Lower leg skin (tissue), 4 donors: Measurements from ENCODE around the gene SLIT3. TPM values are rescaled to one million over a fixed set of nuclear protein-coding genes. Genes with fewer than 3 reads are reported as not detected.

Experiments used
- DNase-seq, 2 donors: peaks; one replicate each; pipeline ENCODE4 v3.0.0-alpha.2; 2019; ENCODE audit warnings: low spot score in 2 of 2
- H3K4me3 ChIP-seq: fragments of 200-600 bp; sonication (generic); 2 replicates; pipeline ENCODE4 v1.5.1; 2017; ENCODE audit warnings: mild to moderate bottlenecking, low read depth; ENCODE audit not compliant: poor library complexity, severe bottlenecking
- CTCF ChIP-seq, 3 donors: fragments of 450-650 bp; IDR thresholded peaks; one replicate each; pipeline ENCODE4 v1.5.1; 2016; ENCODE audit warnings: antibody characterized with exemption in 3 of 3, mild to moderate bottlenecking in 3 of 3, moderate library complexity in 2 of 3
- POLR2A ChIP-seq, 2 donors: fragments of 450-650 bp; IDR thresholded peaks; one replicate each; pipeline ENCODE4 v1.6.1; 2016 to 2017; ENCODE audit warnings: antibody characterized with exemption in 2 of 2, mild to moderate bottlenecking in 1 of 2, moderate library complexity in 1 of 2
- WGBS, 2 donors: methylation state at CpG; one replicate each; pipeline ENCODE4 v1.1.5; 2018; 5-methylcytosine and 5-hydroxymethylcytosine counted together
- intact Hi-C: fragments of 100-400 bp; cut with DNase I; formaldehyde crosslinking; loops from one replicate; pipeline ENCODE4 v1.15.0; 2023; ENCODE audit warnings: low total_unique reads
- total RNA-seq, 4 donors: library from RNA; depleted of rRNA; stranded (reverse); fragments of >200 nt; gene quantifications; one replicate each; pipeline ENCODE4 v1.1.0, GENCODE V29; 2016

The SLIT3 gene
- total RNA-seq, 4 donors from 2014 or later, result 12.4 to 66.0 (median 22.8) TPM

GRCh38 chr5:168899673-168900072, 401.3 kb downstream of the SLIT3 start:
- WGBS, 2 donors, result 87 to 89% methylated on average over 3 of the region's 3 CpGs
- TF ChIP-seq POLR2A (IDR thresholded peaks at IDR 0.05), result no peak
- no peak for TF ChIP-seq CTCF (IDR thresholded peaks at IDR 0.05)
- H3K4me3 ChIP-seq, result no peak overlapping the region
- intact Hi-C loops, result no loop called here
- DNase-seq, result no peak

GRCh38 chr5:168899264-168899663, 401.7 kb downstream of the SLIT3 start:
- DNase-seq, result no peak
- no peak overlapping the region for H3K4me3 ChIP-seq
- WGBS, 2 donors, result 82 to 90% methylated on average over 4 of the region's 4 CpGs
- intact Hi-C loops, result no loop called here
- TF ChIP-seq CTCF (IDR thresholded peaks at IDR 0.05) (no peak), POLR2A (IDR thresholded peaks at IDR 0.05) (no peak)

GRCh38 chr5:168898247-168898911, 402.6 kb downstream of the SLIT3 start:
- no peak overlapping the region for H3K4me3 ChIP-seq
- intact Hi-C loops, result no loop called here
- no peak for TF ChIP-seq POLR2A (IDR thresholded peaks at IDR 0.05)
- no peak for TF ChIP-seq CTCF (IDR thresholded peaks at IDR 0.05)
- 36 to 41% methylated on average over 7 of the region's 7 CpGs for WGBS, 2 donors
- DNase-seq, result no peak

GRCh38 chr5:168897387-168898122, 403.4 kb downstream of the SLIT3 start:
- DNase-seq, result no peak
- WGBS, 2 donors, result 69 to 75% methylated on average over 8 of the region's 8 CpGs
- H3K4me3 ChIP-seq, result no peak overlapping the region
- no peak for TF ChIP-seq CTCF (IDR thresholded peaks at IDR 0.05)
- no peak for TF ChIP-seq POLR2A (IDR thresholded peaks at IDR 0.05)
- intact Hi-C loops, result no loop called here

GRCh38 chr5:168895295-168896071, 405.5 kb downstream of the SLIT3 start:
- intact Hi-C loops, result no loop called here
- WGBS, 2 donors, result 84 to 85% methylated on average over 5 of the region's 5 CpGs
- H3K4me3 ChIP-seq, result no peak overlapping the region
- DNase-seq, result no peak
- TF ChIP-seq CTCF (IDR thresholded peaks at IDR 0.05) (no peak), POLR2A (IDR thresholded peaks at IDR 0.05) (no peak)
